ENCODE data around the gene SGCA. TPM values are rescaled to one million over a fixed set of nuclear protein-coding genes. Genes with fewer than 3 reads are reported as not detected.

The SGCA gene
- total RNA-seq, 2 experiments from 2014 or later = not detected

DNA sequence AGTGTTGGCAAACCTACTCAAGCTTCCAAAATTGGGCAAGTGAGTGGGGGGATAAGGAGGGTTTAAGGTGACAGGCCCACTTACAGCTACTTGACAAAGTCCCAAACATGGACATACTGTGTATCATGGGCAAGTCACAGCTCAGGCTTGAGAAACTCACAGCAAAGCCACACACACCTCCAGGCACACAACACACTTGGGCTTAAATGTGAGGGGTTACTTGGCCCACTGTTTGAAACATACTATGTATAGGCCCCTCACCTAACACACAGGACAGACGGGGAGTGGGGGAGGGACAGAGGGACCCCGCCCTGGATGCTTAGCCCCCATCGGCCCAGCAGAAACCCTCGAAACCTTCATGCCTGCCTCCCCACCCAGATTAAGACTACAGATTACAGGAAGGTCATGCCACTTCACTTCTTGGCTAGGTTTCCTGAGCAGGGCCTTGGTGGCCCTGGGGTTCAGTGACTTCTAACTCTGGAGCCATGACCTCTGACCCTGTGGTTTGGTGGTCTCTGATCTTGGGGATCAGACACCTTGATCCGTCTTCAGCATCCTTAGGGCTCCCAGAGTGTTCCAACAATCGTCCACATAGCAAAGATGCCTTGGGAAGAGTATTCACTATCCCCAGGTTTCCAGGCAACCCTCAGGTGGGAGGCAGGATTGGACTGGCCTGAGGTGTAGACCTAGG, 33.6 kb upstream of the SGCA start:
- CTCF ChIA-PET = interaction anchor here (0.6 to 2.0 kb wide), 3 partner anchors 9 to 166 kb away, joined by 3 to 7 read pairs (median 4); no protein-coding TSS in a partner anchor

DNA sequence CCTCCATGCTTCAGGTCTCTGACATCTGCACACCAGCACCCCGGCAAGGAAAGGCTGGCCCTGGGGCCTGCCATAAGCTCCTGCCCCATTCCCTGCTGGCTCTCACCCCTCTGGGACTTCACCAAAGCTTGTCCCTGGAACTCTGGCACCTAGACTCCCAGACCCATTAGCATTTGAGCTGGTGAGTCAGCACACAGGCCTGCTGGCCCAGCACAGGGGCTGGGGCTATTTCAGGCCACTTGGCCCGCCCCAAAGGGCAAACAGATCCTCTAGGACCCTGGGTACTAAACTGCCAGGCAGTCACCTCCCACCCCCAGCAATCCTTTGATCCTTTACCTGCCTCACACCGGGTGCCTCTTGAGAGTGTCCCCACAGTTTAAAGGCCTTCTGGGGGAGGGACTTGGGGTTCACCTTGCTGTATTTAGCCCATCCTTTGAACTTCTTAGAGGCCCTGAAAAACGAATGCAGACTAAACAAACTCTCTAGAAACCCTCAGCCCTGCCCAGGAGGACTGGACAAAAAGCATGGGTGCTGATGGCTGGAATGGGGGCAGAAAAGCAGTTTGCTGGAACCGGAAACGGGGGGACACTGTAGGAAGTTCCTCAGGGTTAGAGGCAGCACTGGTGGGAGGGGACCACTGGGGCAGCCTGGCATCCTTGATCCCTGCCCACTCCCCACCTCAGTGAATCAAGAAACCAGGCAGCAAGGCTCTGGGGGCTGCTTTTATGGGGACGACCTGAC, 32.6 kb upstream of the SGCA start:
- CTCF ChIA-PET = no interaction called here
- POLR2A ChIA-PET = no interaction called here

More for the DNA sequence above, 33.6 kb upstream of the SGCA start:
- POLR2A ChIA-PET = interaction anchor here (0.6 kb wide), 1 partner anchor 18 kb away, joined by 3 read pairs; the partner anchor contains the start of gene PPP1R9B

DNA sequence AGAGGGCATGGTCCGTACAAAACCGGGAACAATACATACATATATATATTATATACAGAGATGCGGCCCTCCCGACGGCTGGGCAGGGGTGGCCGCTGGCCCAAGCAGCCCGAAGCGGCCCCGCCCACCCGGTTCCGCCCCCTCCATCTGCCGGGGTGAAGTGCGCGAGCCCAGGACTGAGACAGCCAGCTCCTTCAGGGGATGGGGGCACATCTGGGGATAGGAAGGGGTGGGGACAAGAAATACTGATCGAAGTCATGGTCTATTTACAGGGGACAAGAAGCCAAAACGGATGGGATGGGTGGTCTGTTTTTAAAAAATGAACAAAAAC, 32.1 kb upstream of the SGCA start:
- ChIA-PET POLR2A (no interaction called here), CTCF (no interaction called here)

- CTCF ChIA-PET = interaction anchor here (3.5 kb wide), 1 partner anchor 27 kb away, joined by 13 read pairs; no protein-coding TSS in a partner anchor
- POLR2A ChIA-PET = no interaction called here
Measured at GRCh38 chr17:50134206-50135110, 31.3 kb upstream of the SGCA start.

DNA sequence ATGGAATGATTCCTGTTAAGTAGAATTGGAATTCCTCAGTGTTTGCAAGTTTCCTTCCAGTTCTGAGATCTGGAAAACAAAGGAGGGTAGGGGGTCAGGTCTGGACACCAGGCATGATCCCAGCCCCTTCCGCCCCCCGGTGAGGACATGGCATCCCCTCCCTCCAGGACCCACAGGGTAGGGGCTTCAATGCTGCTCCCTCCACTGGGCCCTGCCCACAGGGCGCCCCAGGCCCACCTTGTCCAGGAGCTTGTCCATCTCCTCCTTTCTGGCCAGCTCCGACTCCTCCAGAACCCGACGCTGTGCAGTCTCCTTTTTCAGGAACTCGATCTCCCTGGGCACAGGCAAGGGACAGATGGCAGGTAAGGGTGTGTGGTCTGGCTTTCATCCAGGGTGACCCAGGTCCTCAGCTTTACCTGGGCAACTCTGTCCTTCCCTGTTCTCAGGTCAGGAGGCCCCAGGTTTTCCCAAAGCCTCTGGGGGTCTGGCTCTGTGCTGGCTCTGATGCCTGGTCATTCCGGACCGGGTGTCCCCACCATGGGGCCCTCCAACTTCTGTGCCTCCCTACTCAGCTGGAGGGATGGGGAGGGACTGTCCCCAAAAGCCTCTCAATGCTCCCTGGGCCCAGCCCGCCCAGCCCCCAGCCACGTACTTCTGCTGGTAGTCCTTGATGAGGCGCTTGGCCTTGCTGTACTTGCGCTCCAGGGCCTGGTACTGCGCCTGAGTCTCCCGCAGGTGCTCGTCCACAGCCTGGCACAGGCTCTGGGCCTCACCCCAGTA, 30.3 kb upstream of the SGCA start:
- POLR2A ChIA-PET = no interaction called here

DNA sequence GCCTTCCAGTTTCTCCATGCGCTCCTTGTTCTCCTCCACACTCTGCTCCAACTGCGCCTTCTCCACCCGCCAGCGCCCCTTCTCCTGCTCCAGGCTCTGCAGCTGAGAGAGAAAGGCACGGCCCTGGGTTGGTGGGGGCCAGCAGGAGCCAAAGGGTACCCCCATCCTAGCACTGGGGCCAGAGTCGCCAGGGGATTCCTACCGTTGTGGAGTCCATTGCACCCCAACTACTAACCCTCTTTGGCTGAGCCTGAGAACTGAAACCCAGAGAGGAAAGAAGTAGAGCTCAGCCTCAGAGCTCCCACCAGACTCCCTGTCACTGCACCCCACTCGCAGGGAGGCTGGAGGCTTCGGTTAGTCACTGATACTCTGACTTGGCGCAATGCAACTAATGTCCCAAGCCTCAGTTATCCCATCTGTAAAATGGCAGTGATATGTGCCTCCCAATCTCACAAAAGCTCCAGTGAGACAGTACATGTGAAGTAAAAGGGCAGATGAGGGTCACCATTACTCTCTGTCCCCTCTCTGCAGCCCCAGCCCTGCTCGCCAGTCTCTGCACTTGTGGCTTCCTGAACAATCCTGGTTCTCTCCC, 29.6 kb upstream of the SGCA start:
- ChIA-PET POLR2A (no interaction called here), CTCF (interaction anchor here (1.0 to 3.5 kb wide), 4 partner anchors 12 to 25 kb away, joined by 3 to 13 read pairs (median 4); no protein-coding TSS in a partner anchor)

More for the DNA sequence above, 30.3 kb upstream of the SGCA start:
- CTCF ChIA-PET = interaction anchor here (1.7 to 3.5 kb wide), 2 partner anchors 12 to 26 kb away, joined by 4 to 13 read pairs; no protein-coding TSS in a partner anchor

GRCh38 chr17:50137042-50137441, 28.8 kb upstream of the SGCA start:
- POLR2A ChIA-PET = no interaction called here
- CTCF ChIA-PET = interaction anchor here (1.0 to 3.5 kb wide), 4 partner anchors 13 to 24 kb away, joined by 3 to 13 read pairs (median 4); no protein-coding TSS in a partner anchor

- POLR2A ChIA-PET = interaction anchor here (1.2 kb wide), 1 partner anchor 9 kb away, joined by 3 read pairs; the partner anchor contains the start of gene SAMD14
Measured at GRCh38 chr17:50139185-50139783, 26.5 kb upstream of the SGCA start.

DNA sequence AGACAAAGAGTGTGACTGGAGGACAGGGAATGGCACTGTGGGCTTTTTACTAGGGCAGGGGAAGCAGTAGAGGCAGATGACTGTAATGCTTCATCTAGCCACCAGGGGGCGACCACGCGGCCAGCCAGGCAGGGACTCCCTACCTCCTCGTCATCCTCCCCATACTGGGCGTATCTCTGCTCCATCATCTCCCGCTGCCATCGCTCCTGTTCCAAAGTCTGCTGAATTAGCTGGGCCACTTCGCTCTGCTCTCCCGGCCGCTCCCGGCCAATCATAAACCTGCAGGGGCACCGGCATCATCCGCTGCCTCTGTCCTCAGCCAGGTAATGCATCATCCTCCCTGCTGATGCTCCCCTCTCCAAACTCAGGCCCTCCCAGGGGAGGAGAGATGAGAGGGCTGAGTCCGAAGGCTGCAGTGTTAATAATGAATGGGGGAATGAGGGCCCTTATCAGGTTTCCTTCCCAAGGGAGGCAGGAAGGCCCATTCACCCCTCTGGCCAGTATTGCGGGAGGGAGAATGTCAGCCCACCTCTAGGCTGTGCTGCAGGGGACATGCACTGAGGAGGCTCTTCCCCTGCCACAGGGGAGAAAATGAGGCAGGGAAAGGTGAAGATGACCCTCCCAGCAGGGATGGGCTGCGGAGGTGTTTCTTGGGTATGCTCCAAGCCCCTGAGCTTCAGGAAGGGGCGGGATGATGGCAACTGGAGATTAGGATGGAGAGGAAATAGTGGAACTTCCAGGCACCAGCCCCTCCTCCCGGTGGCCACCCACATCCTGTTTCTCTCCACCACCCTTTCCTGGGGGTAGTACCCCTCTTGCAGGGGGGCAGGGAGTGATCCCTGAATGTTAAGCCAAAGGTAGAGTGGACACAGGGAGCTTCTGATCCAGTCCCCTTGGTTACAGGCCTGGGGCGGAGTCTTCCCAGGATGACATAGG, 25.6 kb upstream of the SGCA start:
- POLR2A ChIA-PET = interaction anchor here (1.2 kb wide), 1 partner anchor 10 kb away, joined by 3 read pairs; the partner anchor contains the start of gene SAMD14
- CTCF ChIA-PET = interaction anchor here (0.8 to 5.2 kb wide), 14 partner anchors 9 to 158 kb away, joined by 3 to 35 read pairs (median 5); partner anchors contain the start of genes ITGA3, PDK2, PPP1R9B and SAMD14

More at GRCh38 chr17:50139185-50139783, 26.5 kb upstream of the SGCA start:
- CTCF ChIA-PET = interaction anchor here (0.7 to 5.2 kb wide), 18 partner anchors 8 to 258 kb away, joined by 3 to 35 read pairs (median 4); partner anchors contain the start of genes ITGA3, PPP1R9B and SAMD14

DNA sequence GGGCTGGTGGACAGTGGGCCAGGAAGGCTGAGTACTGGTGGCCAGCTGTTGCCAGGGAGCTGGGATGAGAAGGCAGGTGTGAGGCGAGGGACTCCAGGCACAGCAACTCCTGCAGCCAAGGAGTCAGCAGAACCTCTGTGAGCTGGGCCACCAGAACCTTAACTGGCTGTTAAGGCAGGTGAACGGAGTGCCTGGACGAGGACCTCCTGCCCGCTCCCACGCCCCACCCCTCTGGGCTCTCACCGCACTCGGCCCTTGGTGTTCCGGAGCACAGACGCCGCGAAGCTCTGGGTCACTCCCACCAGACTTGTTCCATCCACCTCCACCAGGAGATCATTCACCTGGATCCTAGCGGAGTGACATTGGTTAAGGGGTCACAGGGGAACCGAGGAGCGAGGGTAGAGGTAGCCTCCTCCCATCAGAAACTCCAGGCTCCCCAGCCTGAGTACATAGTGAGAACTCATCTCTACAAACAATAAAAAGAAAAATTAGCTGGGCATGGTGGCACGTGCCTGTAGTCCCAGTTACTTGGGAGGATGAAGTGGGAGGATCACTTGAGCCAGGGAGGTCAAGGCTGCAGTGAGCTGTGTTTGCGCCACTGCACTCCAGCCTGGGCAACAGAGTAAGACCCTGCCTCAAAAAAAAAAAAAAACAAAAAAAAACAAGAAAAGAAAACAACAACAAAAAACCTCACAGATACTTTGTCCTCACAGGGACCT, 24.6 kb upstream of the SGCA start:
- ChIA-PET CTCF (interaction anchor here (0.7 to 5.2 kb wide), 11 partner anchors 8 to 49 kb away, joined by 3 to 35 read pairs (median 5); partner anchors contain the start of genes PDK2, PPP1R9B and SAMD14), POLR2A (interaction anchor here (0.7 kb wide), 1 partner anchor 47 kb away, joined by 3 read pairs; no protein-coding TSS in a partner anchor)

DNA sequence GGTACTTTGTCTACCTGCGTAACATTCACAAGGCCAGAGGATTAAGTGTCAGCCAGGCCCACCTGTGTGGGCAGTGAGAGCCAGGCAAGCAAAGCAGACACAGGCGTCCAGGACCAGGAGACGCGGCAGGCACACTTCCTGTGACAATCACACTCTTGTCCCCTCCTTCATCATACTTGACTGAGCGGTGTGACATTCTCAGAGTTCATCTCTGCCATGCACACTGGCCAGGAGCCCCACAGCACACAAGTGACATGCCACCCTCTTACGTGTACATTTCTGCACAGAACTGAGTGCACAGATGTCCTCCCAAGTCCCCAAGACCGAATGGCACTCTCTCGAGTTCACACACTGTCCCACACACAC, 24.1 kb upstream of the SGCA start:
- ChIA-PET POLR2A (interaction anchor here (0.7 kb wide), 1 partner anchor 47 kb away, joined by 3 read pairs; no protein-coding TSS in a partner anchor), CTCF (interaction anchor here (0.7 to 5.2 kb wide), 4 partner anchors 10 to 47 kb away, joined by 4 to 35 read pairs (median 6); partner anchors contain the start of gene PDK2)

GRCh38 chr17:50143461-50144176, 22.2 kb upstream of the SGCA start:
- CTCF ChIA-PET = interaction anchor here (0.9 kb wide), 1 partner anchor 17 kb away, joined by 3 read pairs; no protein-coding TSS in a partner anchor
- POLR2A ChIA-PET = no interaction called here

DNA sequence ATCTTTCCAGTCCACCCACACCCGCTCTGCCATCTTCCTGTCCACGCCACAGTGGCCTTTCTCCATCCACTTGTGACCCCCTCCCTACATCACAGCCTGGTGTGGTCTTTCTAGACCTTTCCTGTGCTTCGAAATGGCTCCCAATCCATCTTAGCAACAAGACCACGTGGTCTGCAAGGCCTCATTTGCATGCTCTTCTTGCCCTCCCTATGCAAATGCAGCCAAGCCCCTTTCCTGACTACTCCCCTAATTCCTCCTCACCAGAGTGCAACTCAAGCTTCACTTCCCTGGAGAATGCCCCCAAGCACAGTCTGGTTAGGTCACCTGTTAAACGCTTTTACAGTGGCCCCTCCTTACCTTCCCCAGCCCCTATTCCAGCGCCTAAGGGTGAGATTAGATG, 21.4 kb upstream of the SGCA start:
- CTCF ChIA-PET = interaction anchor here (0.9 kb wide), 1 partner anchor 16 kb away, joined by 3 read pairs; no protein-coding TSS in a partner anchor

GRCh38 chr17:50144845-50145531, 20.8 kb upstream of the SGCA start:
- ChIA-PET CTCF (interaction anchor here (0.5 to 1.9 kb wide), 3 partner anchors 17 to 151 kb away, joined by 3 to 9 read pairs (median 4); no protein-coding TSS in a partner anchor), POLR2A (no interaction called here)

More for the DNA sequence above, 21.4 kb upstream of the SGCA start:
- POLR2A ChIA-PET = no interaction called here

All from activated CD8-positive, alpha-beta memory T cell treated with anti-CD3 and anti-CD28 coated beads for 36 hours (primary cell).